Activated CD4-positive, alpha-beta T cell treated with anti-CD3 and anti-CD28 coated beads, Interleukin-2, amount 50 U/mL, for 4 hours (primary cell): ENCODE measurements around the gene HSFX1.
"Not testable (repeated sequence)": the region's sequence is repeated elsewhere in the genome, so short reads cannot be mapped to it uniquely, and the experiment has no call there.

Experiments used
- DNase-seq, 2 experiments: peaks; one replicate each; pipeline ENCODE4 v3.0.0-alpha.2; 2020

Gene HSFX1, protein sequence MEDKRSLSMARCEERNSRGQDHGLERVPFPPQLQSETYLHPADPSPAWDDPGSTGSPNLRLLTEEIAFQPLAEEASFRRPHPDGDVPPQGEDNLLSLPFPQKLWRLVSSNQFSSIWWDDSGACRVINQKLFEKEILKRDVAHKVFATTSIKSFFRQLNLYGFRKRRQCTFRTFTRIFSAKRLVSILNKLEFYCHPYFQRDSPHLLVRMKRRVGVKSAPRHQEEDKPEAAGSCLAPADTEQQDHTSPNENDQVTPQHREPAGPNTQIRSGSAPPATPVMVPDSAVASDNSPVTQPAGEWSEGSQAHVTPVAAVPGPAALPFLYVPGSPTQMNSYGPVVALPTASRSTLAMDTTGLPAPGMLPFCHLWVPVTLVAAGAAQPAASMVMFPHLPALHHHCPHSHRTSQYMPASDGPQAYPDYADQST

GRCh38 chrX:149773768-149774167, at the start of gene HSFX1:
Gene HSFX1 (plus strand): TSS chrX:149774068. CDS start chrX:149774682, 614 bp downstream.
- DNase-seq: not testable (repeated sequence)

GRCh38 chrX:149727308-149727707, 46.6 kb upstream of the HSFX1 start:
- DNase-seq: not testable (repeated sequence)

- DNase-seq: not testable (repeated sequence)
Observed at GRCh38 chrX:149742269-149742668, 31.6 kb upstream of the HSFX1 start.

GRCh38 chrX:149746390-149747007, 27.4 kb upstream of the HSFX1 start:
- DNase-seq: not testable (repeated sequence)

GRCh38 chrX:149757206-149758067, 16.4 kb upstream of the HSFX1 start:
- no peak for DNase-seq

DNA sequence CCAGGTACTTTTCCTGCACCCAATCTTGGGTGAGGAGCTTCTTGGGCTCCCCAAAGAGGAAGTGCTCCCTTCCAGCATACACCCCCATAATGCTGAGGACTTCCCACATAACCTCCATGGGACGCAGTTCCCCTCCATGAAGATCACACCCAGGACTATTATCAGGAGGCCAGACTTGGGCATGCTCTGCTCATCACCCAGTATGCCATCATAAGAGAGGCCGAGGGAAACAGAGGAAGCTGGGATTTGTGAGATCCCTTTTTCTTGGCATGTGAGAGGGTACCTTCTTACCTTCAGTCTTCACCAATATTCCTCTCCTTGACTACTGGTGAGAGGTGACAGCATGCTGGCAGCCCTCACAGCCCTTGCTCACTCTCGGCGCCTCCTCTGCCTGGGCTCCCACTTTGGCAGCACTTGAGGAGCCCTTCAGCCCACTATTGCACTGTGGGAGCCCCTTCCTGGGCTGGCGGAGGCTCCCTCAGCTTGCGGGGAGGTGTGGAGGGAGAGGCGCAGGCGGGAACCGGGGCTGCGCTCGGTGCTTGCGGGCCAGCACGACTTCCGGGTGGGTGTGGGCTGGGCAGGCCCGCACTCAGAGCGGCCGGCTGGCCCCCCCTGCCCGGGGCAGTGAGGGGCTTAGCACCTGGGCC, 15.7 kb upstream of the HSFX1 start:
- no peak for DNase-seq

- not testable (repeated sequence) for DNase-seq
Observed at GRCh38 chrX:149758715-149759078, 15.2 kb upstream of the HSFX1 start.

- no peak for DNase-seq
Observed at GRCh38 chrX:149759824-149760223, 14.0 kb upstream of the HSFX1 start.

GRCh38 chrX:149760965-149761364, 12.9 kb upstream of the HSFX1 start:
- DNase-seq: no peak

DNA sequence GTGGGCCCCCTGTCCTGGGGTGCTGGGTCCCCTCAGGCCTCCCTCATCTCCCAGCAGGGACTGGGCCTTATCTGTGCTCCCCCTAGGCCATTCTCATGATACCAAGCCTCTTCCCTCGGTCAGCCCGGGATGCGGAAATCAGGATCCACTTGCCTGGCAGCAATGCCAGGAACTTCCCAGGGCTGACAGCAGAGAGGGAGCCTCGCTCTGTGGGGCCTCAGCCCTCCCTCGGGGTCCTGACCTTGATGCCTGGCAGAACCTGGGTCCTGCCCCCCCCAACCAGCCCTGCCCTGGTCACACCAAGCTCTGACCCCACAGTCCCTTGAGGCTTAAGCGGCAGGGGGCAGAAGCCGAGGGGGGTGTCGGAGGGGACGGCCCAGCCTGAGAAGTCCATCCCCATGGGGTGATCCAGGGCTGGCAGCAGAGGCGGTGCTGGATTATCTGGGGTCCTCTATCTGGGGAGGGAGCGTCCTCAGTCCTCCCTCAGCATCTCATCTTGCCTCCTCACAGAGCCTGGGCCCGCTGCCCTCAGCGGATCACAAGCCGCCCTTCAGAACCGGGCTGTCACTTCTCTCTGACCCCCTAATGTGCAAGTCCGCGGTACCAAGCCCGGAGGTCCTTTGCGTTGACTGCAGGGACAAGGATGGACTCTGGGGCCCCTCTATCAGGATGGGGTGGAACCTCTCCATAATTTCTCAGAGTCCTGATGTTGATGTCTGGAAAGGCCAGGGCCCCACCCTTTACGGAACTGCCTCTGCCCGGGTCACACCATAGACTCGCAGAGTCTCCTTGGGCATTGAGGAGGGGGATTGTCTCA, 11.8 kb upstream of the HSFX1 start:
- not testable (repeated sequence) for DNase-seq

DNA sequence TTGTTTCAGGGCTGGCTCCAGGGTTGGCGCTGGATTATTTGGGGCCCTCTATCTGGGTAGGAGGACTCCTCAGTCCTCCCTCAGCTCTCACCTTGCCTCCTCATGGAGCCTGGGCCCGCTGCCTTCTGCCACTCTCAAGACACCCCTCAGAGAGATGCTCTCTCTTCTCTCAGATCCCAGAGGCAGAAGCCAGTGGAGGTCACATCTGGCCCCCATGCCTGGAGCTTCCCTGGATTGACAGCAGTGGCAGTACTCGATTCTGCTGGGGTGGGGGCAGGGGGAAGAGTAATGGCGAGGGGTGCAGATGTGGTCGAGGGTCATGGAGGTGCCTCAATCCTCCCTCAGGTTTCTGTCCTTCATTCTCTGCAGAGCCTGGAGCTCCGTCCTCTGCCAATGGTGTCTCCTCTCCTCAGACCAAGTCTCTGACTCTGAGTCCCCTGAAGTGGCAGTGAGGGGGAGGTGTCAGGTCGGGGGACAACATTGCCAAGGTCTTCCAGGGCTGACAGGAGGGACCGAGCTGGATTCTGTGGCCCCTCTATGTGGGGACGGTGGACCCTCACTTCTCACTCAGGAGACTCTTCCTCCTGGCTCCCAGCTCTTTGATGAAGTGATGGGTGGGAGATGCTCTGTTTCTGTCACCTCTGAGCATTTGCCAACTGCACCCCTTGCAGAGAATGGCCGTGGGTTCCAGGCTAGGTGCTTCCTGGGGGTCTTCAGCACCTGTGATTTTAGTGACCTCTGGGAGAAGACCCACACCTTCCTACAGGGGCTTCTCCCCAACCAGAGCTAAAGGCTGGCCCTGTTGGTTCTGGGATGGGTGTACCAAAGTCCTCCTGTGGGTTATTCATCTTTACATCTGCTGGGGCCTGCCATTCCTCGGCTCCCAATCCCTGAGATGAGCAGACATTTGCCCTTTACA, 10.9 kb upstream of the HSFX1 start:
- no peak for DNase-seq

DNA sequence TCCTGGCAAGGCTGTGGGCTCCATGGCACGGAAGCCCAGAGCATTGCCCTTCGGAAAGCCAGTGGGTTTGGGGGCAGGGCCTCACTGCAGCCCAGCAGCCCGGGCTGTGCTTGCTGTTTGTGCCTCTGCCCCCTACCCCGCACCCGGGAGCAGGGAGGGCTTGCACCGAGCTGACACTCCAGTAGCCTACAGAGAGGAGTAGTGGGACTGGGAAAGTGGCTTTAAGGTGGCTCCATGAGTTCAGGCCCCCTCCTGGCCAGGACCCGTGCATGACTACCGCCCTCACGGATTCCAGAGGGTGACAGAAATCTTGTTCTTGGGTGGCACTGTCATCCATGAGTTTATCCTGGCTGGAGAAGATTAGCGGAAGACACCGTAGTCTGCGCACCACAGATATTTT, 3.5 kb upstream of the HSFX1 start:
- not testable (repeated sequence) for DNase-seq

DNA sequence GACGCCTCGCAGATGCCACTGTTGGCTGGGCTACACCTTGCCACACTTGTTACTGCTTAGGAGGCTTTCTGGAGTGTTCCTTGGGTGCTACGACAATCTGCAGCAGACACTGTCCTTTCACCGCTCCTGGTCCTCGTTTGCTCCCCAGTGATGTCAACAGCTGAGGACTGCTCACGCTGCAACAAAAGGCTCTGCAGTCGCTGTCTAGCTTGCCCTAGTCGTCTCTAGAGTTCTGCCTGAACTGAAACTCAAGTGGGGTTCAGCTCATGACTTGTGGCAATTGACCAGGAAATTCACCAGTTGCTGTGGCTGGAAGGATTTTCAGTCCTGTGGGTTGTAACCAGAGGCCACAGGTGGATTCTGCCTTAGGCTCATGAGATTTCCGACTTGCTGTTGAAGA, 842 bp upstream of the HSFX1 start:
- not testable (repeated sequence) for DNase-seq

DNA sequence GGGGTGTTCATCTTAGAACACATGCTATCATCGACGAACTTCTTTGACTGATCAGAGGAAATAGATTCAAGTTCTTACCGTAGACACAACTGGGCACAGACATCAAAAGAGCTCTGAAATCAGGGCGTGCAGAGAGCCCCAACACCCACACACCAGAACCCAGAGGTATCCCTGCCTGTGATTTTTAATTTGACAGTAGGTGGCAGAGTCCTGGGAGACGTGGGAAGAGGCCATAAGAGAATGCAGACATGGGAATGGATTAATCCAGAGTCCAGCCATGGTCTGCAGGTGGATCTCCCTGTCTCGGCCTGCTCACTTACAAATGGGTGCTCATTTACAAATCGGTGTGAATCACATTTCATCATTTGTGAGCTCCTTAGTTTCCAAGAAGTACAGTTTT, 4.1 kb downstream of the HSFX1 start:
- DNase-seq: not testable (repeated sequence)

DNA sequence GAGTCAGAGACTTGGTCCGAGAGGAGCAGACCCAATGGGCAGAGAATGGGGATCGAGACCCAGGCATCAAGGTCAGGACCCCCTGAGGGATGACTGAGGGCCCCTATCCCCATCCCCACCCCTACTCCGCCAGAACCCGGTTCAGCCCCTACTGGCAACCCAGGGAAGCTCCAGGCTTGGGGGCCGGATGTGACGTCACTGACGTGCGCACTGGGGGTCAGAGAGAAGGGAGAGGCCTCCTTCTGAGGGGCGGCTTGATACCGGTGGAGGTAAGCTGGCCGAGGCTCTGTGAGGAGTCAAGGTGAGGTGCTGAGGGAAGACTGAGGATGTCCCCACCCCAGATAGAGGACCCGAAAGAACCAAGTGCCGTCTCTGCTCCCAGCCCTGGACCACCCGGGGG, 7.9 kb downstream of the HSFX1 start, which contains the start of gene MAGEA9:
Gene MAGEA9 (plus strand): TSS at position 204 of the 400 bp plus-strand sequence. CDS start 4,281 bp downstream, outside the sequence.
- not testable (repeated sequence) for DNase-seq

- DNase-seq: not testable (repeated sequence)
Observed at GRCh38 chrX:149795531-149795930, 21.7 kb downstream of the HSFX1 start.

GRCh38 chrX:149799095-149799714, 25.3 kb downstream of the HSFX1 start:
- DNase-seq: no peak

DNA sequence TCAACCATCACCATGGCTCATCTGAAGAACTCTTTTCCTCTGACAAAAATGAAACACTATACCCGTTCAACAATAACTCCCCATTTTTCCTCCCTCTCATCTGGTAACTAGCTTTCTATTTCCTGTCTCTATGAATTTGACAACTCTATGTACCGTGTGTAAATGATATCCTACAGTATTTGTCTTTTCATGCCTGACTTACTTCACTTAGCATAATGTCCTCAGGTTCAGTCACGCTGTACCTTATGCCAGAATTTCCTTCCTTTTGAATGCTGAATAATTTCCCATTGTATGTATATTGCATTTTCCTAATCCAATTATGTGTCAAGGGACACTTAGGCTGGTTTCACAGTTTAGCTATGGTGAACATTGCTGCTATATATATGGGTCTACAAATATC, 26.1 kb downstream of the HSFX1 start:
- no peak for DNase-seq

GRCh38 chrX:149803458-149804062, 29.7 kb downstream of the HSFX1 start:
- DNase-seq: no peak

GRCh38 chrX:149804102-149804501, 30.2 kb downstream of the HSFX1 start:
- DNase-seq: no peak
